HCT116 (cell line): ENCODE measurements around the gene KCNIP4. TPM values are rescaled to one million over a fixed set of nuclear protein-coding genes. Genes with fewer than 3 reads are reported as not detected.

Experiments
- ATAC-seq: fragments of 200-7000 bp; cut with Tn5 transposase; 2 replicates; pipeline ENCODE4 v1.9.1; 2020; ENCODE audit warnings: mild to moderate bottlenecking, moderate library complexity
- BruUV-seq: library from RNA; stranded (reverse); fragments of 400-500 nt; replicated peaks from 2 replicates; lab custom pipeline; 2021; lab: Mats Ljungman, UMichigan
- CTCF ChIA-PET: fragments of 300-600 bp; sonication (Branson Sonifier 250); formaldehyde crosslinking; loops from one replicate; lab custom pipeline; 2021; ENCODE audit warnings: antibody characterized with exemption; lab: Charles Lee
- POLR2A ChIA-PET: fragments of 300-600, 350-600 bp; sonication (Branson Sonifier 250); formaldehyde crosslinking; loops from one replicate; lab custom pipeline; 2021; ENCODE audit warnings: antibody characterized with exemption; lab: Charles Lee
- RAD21 ChIA-PET, 2 experiments: fragments of 300-600 bp; sonication (Branson Sonifier 250); formaldehyde crosslinking; loops; one replicate each; lab custom pipeline; 2023; ENCODE audit warnings: low total read pairs in 2 of 2; ENCODE audit not compliant: uncharacterized antibody in 2 of 2, unreplicated experiment in 2 of 2, low non-redundant PET in 1 of 2; lab: Charles Lee
- DNase-seq: peaks from one replicate; pipeline ENCODE4 v3.0.0-alpha.2; 2010; ENCODE audit warnings: low read depth, low spot score
- H2AFZ ChIP-seq: fragments of 200-600 bp; shearing (Covaris generic), sonication (generic); 2 replicates; pipeline ENCODE4 v1.6.1; 2017; ENCODE audit warnings: low read depth, mixed run types, mixed read lengths, antibody characterized with exemption, low read length; ENCODE audit not compliant: poor library complexity, severe bottlenecking
- H3K27ac ChIP-seq: 2 replicates; pipeline ENCODE4 v1.5.1; 2012; ENCODE audit warnings: low read depth, low read length
- H3K27me3 ChIP-seq: fragments of 200-600 bp; sonication (generic); 2 replicates; pipeline ENCODE4 v1.6.1; 2016; ENCODE audit warnings: mixed run types, low read length, mixed read lengths; ENCODE audit not compliant: insufficient read depth
- H3K36me3 ChIP-seq, 2 experiments: fragments of 200-500 bp in 1 of 2; fragments of 200-600 bp in 1 of 2; sonication (Bioruptor generic) in 1 of 2; sonication (generic) in 1 of 2; 2 replicates each; pipeline versions ENCODE4 v1.5.1 to v1.6.1; 2014 to 2016; ENCODE audit warnings: low read length in 2 of 2, inconsistent platforms in 1 of 2, mixed read lengths in 1 of 2, mixed run types in 1 of 2; ENCODE audit not compliant: insufficient read depth in 2 of 2, control insufficient read depth in 1 of 2
- H3K4me1 ChIP-seq, 2 experiments: fragments of 200-600 bp in 1 of 2; sonication (generic) in 1 of 2; 2 replicates each; pipeline versions ENCODE4 v1.5.1 to v1.6.1; 2012 to 2017; ENCODE audit warnings: low read length in 2 of 2, inconsistent platforms in 1 of 2, mild to moderate bottlenecking in 1 of 2, mixed read lengths in 1 of 2, mixed run types in 1 of 2, moderate library complexity in 1 of 2; ENCODE audit not compliant: insufficient read depth in 2 of 2, control insufficient read depth in 1 of 2
- H3K4me2 ChIP-seq: fragments of 200-600 bp; sonication (generic); 2 replicates; pipeline ENCODE4 v1.6.1; 2017; ENCODE audit warnings: mixed run types, low read length, mixed read lengths
- H3K4me3 ChIP-seq, 2 experiments: fragments of 200-600 bp in 1 of 2; sonication (generic) in 1 of 2; replicated peaks in 1 of 2; 2 replicates each; pipeline ENCODE4 v1.5.1; 2011 to 2016; ENCODE audit warnings: low read length in 2 of 2, control low read depth in 1 of 2, low read depth in 1 of 2, mild to moderate bottlenecking in 1 of 2, mixed read lengths in 1 of 2, mixed run types in 1 of 2
- H3K79me2 ChIP-seq: fragments of 200-600 bp; sonication (generic); 2 replicates; pipeline ENCODE4 v1.6.1; 2017; ENCODE audit warnings: mild to moderate bottlenecking, mixed run types, low read length, moderate library complexity, mixed read lengths; ENCODE audit not compliant: insufficient read depth
- H3K9ac ChIP-seq: fragments of 200-600 bp; sonication (generic); 2 replicates; pipeline ENCODE4 v1.6.1; 2016; ENCODE audit warnings: low read length, mixed read lengths
- H3K9me2 ChIP-seq: fragments of 200-600 bp; sonication (generic), shearing (Covaris generic); 2 replicates; pipeline ENCODE4 v1.6.1; 2017; ENCODE audit warnings: mixed run types, mild to moderate bottlenecking, moderate library complexity; ENCODE audit not compliant: insufficient read depth
- H3K9me3 ChIP-seq, 2 experiments: fragments of 200-500 bp in 1 of 2; fragments of 200-600 bp in 1 of 2; sonication (Bioruptor generic) in 1 of 2; sonication (generic) in 1 of 2; 2 replicates each; pipeline ENCODE4 v1.6.1; 2014 to 2017; ENCODE audit warnings: low read length in 2 of 2, mixed read lengths in 2 of 2, inconsistent platforms in 1 of 2, low read depth in 1 of 2, mild to moderate bottlenecking in 1 of 2, mixed run types in 1 of 2, moderate library complexity in 1 of 2; ENCODE audit not compliant: control insufficient read depth in 1 of 2, insufficient read depth in 1 of 2
- H4K20me1 ChIP-seq: fragments of 200-600 bp; sonication (generic), shearing (Covaris generic); 2 replicates; pipeline ENCODE4 v1.6.1; 2017; ENCODE audit warnings: mixed run types, mild to moderate bottlenecking, moderate library complexity; ENCODE audit not compliant: insufficient read depth
- CEBPB ChIP-seq: IDR thresholded peaks from 2 replicates; pipeline ENCODE4 v1.6.1; 2012; ENCODE audit warnings: low read depth
- EGR1 ChIP-seq: IDR thresholded peaks from 2 replicates; pipeline ENCODE4 v1.6.1; 2012; ENCODE audit warnings: low read depth
- ELF1 ChIP-seq: IDR thresholded peaks from 2 replicates; pipeline ENCODE4 v1.6.1; 2012; ENCODE audit warnings: low read depth, borderline replicate concordance
- FOSL1 ChIP-seq: IDR thresholded peaks from 2 replicates; pipeline ENCODE4 v1.6.1; 2012; ENCODE audit warnings: low read depth
- JUND ChIP-seq: IDR thresholded peaks from 2 replicates; pipeline ENCODE4 v1.6.1; 2012
- POLR2AphosphoS5 ChIP-seq: IDR thresholded peaks from 2 replicates; pipeline ENCODE4 v1.6.1; 2011; ENCODE audit warnings: mild to moderate bottlenecking, low read depth, low read length, moderate library complexity
- RAD21 ChIP-seq: IDR thresholded peaks from 2 replicates; pipeline ENCODE4 v1.6.1; 2012; ENCODE audit warnings: low read depth, mild to moderate bottlenecking
- SP1 ChIP-seq: IDR thresholded peaks from 2 replicates; pipeline ENCODE4 v1.6.1; 2012; ENCODE audit warnings: low read depth
- SRF ChIP-seq: IDR thresholded peaks from 2 replicates; pipeline ENCODE4 v1.6.1; 2012; ENCODE audit warnings: low read depth
- TCF7L2 ChIP-seq: IDR thresholded peaks from 2 replicates; pipeline ENCODE4 v1.7.0; 2011; ENCODE audit warnings: borderline replicate concordance, inconsistent platforms; ENCODE audit not compliant: insufficient read depth, insufficient read length; ENCODE audit errors: extremely low read depth
- YY1 ChIP-seq: IDR thresholded peaks from 2 replicates; pipeline ENCODE4 v1.6.1; 2011; ENCODE audit warnings: low read length, low read depth, moderate library complexity, mild to moderate bottlenecking; ENCODE audit not compliant: insufficient replicate concordance; ENCODE audit errors: extremely low read depth
- ZFX ChIP-seq: fragments of 450-650 bp; IDR thresholded peaks from 2 replicates; pipeline ENCODE4 v1.6.1; 2017
- intact Hi-C: fragments of 100-400 bp; cut with micrococcal nuclease; formaldehyde crosslinking; loops from 2 replicates; pipeline ENCODE4 v1.10.0; 2022
- total RNA-seq: library from RNA; stranded (reverse); gene quantifications from one replicate; pipeline ENCODE4 v1.2.1, GENCODE V29; 2021; ENCODE audit not compliant: unreplicated experiment
- TF ChIP-seq, protein P1 (sequence below): IDR thresholded peaks from 2 replicates; pipeline ENCODE4 v1.6.1; 2012
- TF ChIP-seq, protein P2 (sequence below): IDR thresholded peaks from 2 replicates; pipeline ENCODE4 v1.6.1; 2011; ENCODE audit warnings: mild to moderate bottlenecking, low read length, moderate library complexity; ENCODE audit not compliant: insufficient replicate concordance; ENCODE audit errors: extremely low read depth
- TF ChIP-seq, protein P3 (sequence below), 3 experiments: fragments of 200-600 bp in 1 of 3; sonication (generic) in 1 of 3; IDR thresholded peaks in 2 of 3; conservative IDR thresholded peaks in 1 of 3; 2 replicates each; pipeline ENCODE4 v1.5.1; 2012 to 2017; ENCODE audit warnings: low read depth in 2 of 3, low read length in 2 of 3, antibody characterized with exemption in 1 of 3, borderline replicate concordance in 1 of 3, control low read depth in 1 of 3, mild to moderate bottlenecking in 1 of 3, mixed read lengths in 1 of 3, mixed run types in 1 of 3, moderate library complexity in 1 of 3; ENCODE audit not compliant: insufficient read depth in 1 of 3
- TF ChIP-seq, protein P4 (sequence below): IDR thresholded peaks from 2 replicates; pipeline ENCODE4 v1.6.1; 2012; ENCODE audit warnings: low read depth

The KCNIP4 gene
- total RNA-seq, 1 experiment from 2014 or later, result not detected

DNA sequence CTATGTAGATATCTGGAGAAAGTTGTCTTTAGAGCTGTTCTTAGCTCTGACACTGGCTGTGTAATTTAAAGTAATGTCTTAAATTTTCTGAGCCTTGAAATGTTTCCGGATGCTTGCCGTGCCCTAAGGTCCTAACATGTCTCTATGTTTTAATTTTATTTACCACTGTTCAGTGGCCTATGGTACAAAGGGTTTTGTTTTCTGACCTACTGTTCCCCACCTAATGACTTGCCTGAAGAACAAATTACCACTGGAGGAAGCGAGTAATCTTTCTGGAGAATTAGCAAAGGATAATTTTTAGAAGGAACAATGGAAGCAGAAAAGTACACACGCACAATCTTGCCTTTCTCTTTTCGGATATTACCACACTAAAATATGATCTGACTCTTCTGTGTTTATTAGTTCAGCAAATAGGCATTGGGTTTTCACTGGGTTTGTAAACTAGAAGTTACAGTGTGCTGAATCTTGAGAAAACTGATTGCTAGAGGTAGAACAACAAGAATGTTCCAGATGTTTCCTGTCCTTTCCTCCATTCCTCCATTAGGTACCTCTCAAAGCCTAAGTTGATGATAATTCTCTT lies 812.4 kb downstream of the KCNIP4 start:
- H3K79me2 ChIP-seq, result no peaks in the 10 kb centered on the region
- ATAC-seq (no peak), DNase-seq (no peak)
- H3K27me3 ChIP-seq, result no peaks in the 10 kb centered on the region
- H3K9me3 ChIP-seq, result peaks cover 3 to 4% of the 10 kb centered on the region in 2 experiments; a peak in 2 of 4 replicates
- no peak overlapping the region for H3K4me2 ChIP-seq
- no peaks in the 10 kb centered on the region for H4K20me1 ChIP-seq
- CTCF ChIA-PET, result no interaction called here
- RAD21 ChIA-PET, result no interaction called here
- H3K4me3 ChIP-seq, result no peak overlapping the region
- H3K27ac ChIP-seq, result no peak overlapping the region
- POLR2A ChIA-PET, result no interaction called here
- H3K36me3 ChIP-seq, result no peaks in the 10 kb centered on the region
- no peaks in the 10 kb centered on the region for H3K4me1 ChIP-seq
- TF ChIP-seq SRF (no peak), FOSL1 (no peak), EGR1 (no peak), YY1 (no peak), POLR2AphosphoS5 (no peak), ELF1 (no peak), CEBPB (no peak), RAD21 (no peak), SP1 (no peak), ZFX (no peak), JUND (no peak), TCF7L2 (no peak)
- TF ChIP-seq, protein P1, sequence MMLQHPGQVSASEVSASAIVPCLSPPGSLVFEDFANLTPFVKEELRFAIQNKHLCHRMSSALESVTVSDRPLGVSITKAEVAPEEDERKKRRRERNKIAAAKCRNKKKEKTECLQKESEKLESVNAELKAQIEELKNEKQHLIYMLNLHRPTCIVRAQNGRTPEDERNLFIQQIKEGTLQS, result no peak
- TF ChIP-seq, protein P2, sequence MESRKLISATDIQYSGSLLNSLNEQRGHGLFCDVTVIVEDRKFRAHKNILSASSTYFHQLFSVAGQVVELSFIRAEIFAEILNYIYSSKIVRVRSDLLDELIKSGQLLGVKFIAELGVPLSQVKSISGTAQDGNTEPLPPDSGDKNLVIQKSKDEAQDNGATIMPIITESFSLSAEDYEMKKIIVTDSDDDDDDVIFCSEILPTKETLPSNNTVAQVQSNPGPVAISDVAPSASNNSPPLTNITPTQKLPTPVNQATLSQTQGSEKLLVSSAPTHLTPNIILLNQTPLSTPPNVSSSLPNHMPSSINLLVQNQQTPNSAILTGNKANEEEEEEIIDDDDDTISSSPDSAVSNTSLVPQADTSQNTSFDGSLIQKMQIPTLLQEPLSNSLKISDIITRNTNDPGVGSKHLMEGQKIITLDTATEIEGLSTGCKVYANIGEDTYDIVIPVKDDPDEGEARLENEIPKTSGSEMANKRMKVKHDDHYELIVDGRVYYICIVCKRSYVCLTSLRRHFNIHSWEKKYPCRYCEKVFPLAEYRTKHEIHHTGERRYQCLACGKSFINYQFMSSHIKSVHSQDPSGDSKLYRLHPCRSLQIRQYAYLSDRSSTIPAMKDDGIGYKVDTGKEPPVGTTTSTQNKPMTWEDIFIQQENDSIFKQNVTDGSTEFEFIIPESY, result no peak
- TF ChIP-seq, protein P3, sequence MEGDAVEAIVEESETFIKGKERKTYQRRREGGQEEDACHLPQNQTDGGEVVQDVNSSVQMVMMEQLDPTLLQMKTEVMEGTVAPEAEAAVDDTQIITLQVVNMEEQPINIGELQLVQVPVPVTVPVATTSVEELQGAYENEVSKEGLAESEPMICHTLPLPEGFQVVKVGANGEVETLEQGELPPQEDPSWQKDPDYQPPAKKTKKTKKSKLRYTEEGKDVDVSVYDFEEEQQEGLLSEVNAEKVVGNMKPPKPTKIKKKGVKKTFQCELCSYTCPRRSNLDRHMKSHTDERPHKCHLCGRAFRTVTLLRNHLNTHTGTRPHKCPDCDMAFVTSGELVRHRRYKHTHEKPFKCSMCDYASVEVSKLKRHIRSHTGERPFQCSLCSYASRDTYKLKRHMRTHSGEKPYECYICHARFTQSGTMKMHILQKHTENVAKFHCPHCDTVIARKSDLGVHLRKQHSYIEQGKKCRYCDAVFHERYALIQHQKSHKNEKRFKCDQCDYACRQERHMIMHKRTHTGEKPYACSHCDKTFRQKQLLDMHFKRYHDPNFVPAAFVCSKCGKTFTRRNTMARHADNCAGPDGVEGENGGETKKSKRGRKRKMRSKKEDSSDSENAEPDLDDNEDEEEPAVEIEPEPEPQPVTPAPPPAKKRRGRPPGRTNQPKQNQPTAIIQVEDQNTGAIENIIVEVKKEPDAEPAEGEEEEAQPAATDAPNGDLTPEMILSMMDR (IDR thresholded peaks at IDR 0.05 in 2 of 3, conservative IDR thresholded peaks at IDR 0.05 in 1 of 3; ENCODE audit: borderline replicate concordance in 1 of 3, insufficient read depth in 1 of 3, low read depth in 2 of 3, low read length in 2 of 3), result no peak
- TF ChIP-seq, protein P4, sequence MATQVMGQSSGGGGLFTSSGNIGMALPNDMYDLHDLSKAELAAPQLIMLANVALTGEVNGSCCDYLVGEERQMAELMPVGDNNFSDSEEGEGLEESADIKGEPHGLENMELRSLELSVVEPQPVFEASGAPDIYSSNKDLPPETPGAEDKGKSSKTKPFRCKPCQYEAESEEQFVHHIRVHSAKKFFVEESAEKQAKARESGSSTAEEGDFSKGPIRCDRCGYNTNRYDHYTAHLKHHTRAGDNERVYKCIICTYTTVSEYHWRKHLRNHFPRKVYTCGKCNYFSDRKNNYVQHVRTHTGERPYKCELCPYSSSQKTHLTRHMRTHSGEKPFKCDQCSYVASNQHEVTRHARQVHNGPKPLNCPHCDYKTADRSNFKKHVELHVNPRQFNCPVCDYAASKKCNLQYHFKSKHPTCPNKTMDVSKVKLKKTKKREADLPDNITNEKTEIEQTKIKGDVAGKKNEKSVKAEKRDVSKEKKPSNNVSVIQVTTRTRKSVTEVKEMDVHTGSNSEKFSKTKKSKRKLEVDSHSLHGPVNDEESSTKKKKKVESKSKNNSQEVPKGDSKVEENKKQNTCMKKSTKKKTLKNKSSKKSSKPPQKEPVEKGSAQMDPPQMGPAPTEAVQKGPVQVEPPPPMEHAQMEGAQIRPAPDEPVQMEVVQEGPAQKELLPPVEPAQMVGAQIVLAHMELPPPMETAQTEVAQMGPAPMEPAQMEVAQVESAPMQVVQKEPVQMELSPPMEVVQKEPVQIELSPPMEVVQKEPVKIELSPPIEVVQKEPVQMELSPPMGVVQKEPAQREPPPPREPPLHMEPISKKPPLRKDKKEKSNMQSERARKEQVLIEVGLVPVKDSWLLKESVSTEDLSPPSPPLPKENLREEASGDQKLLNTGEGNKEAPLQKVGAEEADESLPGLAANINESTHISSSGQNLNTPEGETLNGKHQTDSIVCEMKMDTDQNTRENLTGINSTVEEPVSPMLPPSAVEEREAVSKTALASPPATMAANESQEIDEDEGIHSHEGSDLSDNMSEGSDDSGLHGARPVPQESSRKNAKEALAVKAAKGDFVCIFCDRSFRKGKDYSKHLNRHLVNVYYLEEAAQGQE, result no peak
- no peaks in the 10 kb centered on the region for H3K9me2 ChIP-seq
- no peak overlapping the region for H2AFZ ChIP-seq
- intact Hi-C loops, result loop anchor here (10.0 kb wide), 1 partner anchor 361 kb away; no protein-coding TSS in a partner anchor
- H3K9ac ChIP-seq, result no peak overlapping the region
- BruUV-seq, result no TSS peak
